HuH-7.5 (cell line): ENCODE results near the gene PGAM2.

Experiments used
- DNase-seq: peaks from one replicate; pipeline ENCODE4 v3.0.0; 2011; ENCODE audit warnings: low spot score

Gene PGAM2

GRCh38 chr7:44065431-44066110 lies at the start of gene PGAM2:
TSS of gene PGAM2 (minus strand) at chr7:44065567. CDS start at chr7:44065529, 38 bp downstream.
- DNase-seq = no peak

GRCh38 chr7:44114586-44115310 lies 49.4 kb upstream of the PGAM2 start:
- DNase-seq = no peak

DNA sequence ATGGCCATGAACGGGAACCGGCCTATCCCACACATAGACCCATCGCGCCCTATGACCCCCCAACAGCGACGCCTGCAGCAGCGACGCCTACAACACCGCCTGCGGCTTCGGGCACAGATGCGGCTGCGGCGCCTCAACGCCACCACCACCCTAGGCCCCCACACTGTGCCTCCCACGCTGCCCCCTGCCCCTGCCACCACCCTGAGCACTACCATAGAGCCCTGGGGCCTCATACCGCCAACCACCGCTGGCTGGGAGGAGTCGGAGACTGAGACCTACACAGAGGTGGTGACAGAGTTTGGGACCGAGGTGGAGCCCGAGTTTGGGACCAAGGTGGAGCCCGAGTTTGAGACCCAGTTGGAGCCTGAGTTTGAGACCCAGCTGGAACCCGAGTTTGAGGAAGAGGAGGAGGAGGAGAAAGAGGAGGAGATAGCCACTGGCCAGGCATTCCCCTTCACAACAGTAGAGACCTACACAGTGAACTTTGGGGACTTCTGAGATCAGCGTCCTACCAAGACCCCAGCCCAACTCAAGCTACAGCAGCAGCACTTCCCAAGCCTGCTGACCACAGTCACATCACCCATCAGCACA lies 48.5 kb upstream of the PGAM2 start:
- DNase-seq = no peak

- DNase-seq = no peak
These were observed 47.8 kb upstream of the PGAM2 start for GRCh38 chr7:44112997-44113763.

DNA sequence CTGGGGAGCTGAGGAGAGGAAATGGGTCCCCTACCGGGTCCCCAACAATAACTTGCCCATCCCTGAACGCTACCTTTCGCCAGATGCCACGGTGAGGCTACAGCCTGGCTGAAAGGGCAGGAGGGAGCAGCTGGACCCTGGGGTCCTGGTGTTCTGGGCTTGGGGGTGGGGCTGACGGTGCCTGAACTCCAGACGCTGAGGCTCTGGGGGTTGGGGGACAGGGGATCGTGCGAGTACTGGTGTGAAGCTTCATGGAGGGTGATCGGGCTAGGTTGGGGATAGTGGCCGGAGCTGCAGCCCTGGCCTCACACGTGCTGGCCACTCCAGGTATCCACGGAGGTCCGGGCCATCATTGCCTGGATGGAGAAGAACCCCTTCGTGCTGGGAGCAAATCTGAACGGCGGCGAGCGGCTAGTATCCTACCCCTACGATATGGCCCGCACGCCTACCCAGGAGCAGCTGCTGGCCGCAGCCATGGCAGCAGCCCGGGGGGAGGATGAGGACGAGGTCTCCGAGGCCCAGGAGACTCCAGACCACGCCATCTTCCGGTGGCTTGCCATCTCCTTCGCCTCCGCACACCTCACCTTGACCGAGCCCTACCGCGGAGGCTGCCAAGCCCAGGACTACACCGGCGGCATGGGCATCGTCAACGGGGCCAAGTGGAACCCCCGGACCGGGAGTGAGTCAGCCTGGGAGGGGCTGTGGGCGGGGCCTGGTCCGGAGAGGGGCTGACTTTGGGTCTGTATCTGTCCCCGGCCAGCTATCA lies 47.0 kb upstream of the PGAM2 start:
- DNase-seq = no peak

- no peak for DNase-seq
These were observed 46.4 kb upstream of the PGAM2 start for GRCh38 chr7:44111761-44112160.

- no peak for DNase-seq
These were observed 45.6 kb upstream of the PGAM2 start for GRCh38 chr7:44110719-44111635.

- no peak for DNase-seq
These were observed 44.6 kb upstream of the PGAM2 start for GRCh38 chr7:44109991-44110390.

DNA sequence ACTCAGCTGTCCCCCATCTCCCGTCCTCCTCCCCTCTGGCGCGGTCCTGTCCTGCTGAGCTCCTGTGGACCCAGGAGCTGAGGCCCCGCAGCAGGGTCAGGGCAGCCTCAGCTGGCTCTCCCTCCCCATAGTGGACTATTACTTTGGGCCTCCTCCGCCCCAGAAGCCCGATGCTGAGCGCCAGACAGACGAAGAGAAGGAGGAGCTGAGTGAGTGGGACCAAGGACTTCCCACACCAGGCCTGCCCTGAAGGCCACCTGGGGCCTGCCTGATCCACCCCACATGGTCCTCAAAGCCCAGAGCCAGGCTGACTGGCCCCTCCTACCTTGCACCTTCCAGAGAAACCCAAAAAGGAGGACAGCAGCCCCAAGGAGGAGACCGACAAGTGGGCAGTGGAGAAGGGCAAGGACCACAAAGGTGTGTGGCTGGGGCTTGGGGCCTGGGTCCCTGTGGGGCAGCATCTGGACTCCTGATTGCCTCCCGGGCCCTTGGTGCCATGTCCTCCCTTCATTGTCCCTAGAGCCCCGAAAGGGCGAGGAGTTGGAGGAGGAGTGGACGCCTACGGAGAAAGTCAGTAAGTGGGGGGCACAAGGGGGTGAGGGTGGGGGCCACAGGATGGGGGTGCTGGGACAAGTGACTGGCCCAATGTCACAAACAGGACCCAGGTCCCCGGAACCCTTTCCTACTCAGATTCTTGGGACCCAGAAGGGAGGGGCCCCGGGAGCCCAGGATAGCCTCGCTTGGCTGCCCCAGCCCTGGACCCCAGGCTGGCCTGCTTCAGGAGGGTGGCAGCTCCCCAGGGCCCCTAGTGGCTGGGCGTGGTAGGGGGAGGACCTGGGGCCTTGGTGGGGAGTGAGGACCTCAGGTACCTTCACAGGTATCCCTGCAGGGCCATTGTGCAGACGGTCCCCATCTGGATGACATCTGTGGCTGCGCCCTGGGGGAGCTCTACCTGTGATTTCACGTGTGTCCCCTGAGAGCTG lies 43.7 kb upstream of the PGAM2 start:
- DNase-seq = no peak

DNA sequence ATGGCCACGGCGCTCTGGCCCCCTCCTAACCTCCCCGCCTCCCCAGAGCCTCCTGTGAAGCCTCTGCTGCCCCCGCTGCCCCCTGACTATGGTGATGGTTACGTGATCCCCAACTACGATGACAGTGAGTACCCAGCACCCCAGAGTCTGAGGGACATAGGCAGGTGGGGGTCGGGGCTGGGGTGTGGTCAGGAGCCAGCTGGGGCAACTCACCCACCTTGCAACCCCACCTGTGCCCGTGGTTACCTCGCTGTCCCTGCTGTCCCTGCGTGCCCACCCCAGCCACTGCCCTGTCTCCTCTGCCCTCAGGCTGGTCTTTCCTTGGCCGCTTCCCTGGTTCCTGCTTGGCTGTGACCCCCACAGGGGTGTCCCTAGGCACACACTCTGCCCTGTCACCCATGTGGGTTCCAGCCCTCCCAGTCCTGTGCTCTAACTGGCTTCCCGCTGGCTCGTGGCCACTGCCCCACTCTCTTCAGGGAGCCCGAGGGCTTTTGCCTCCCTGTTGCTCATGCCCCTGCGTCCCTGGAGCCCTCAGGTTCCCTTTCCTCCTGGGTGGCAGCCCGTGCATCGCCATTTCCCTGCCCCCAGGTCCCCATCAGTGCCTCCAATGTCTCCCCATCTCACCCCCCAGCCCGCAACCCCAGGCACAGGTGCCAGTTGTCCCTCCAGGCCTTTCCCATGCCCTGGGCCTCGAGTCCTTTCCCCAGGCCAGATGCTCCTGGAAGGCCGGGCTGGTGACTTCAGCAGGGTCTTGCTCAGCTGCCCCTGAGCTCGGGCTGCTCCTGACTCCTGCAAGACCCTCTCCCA lies 42.8 kb upstream of the PGAM2 start:
- DNase-seq = no peak

DNA sequence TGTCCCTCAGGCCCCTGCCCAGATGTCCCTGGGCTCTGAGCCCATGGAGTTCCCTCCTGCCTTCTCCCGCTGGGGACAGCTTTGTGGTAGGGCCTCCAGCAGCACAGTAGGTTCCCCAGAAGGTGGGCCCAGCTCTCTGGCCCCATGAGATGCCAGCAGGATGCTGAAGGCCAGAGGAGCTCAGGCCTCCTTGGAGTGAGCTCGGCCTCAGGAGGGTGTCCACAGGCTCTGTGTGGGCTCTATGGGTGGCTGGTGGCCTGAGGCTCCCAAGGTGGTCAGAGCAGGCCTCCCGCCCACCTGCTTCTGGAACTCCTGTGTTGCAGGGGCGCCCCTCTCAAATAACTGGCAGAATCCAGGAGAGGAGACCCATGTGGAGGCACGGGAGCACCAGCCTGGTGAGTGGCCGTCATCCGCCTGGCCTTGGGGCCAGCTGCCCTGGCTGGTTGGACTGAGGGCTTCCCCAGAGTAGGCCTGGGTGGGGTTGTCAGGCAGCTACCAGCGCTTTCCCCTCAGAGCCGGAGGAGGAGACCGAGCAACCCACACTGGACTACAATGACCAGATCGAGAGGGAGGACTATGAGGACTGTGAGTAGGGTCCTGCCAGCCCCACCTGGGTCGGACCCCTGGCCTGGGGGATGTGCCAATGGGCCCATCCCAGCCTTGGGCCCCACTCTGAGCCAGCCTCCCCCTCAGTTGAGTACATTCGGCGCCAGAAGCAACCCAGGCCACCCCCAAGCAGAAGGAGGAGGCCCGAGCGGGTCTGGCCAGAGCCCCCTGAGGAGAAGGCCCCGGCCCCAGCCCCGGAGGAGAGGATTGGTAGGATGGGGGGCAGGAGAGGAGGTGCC lies 42.0 kb upstream of the PGAM2 start:
- no peak for DNase-seq

DNA sequence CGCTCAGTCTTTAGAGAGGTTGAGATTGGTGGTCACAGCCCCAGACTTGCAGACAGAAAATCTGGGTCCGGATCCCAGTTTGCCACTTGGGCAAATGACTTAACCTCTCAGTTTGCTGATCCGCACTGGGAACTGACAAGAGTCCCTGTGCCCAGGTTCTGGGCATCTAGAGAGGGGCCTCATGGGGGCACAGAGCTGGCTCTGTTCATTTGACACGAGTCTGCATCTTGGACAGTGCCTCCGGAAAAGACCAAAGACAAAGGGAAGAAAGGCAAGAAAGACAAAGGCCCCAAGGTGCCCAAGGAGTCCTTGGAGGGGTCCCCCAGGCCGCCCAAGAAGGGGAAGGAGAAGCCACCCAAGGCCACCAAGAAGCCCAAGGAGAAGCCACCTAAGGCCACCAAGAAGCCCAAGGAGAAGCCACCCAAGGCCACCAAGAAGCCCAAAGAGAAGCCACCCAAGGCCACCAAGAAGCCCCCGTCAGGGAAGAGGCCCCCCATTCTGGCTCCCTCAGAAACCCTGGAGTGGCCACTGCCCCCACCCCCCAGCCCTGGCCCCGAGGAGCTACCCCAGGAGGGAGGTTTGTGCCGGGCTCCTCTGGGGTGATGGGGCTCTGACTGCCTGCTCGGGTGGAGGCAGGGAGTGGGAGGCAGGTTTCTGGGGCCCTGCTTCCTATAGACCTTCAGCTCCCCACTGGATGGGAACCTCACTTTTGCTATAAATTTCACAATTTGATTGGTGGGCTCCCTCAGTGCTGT lies 41.1 kb upstream of the PGAM2 start:
- no peak for DNase-seq

- no peak for DNase-seq
These were observed 40.5 kb upstream of the PGAM2 start for GRCh38 chr7:44105832-44106231.

DNA sequence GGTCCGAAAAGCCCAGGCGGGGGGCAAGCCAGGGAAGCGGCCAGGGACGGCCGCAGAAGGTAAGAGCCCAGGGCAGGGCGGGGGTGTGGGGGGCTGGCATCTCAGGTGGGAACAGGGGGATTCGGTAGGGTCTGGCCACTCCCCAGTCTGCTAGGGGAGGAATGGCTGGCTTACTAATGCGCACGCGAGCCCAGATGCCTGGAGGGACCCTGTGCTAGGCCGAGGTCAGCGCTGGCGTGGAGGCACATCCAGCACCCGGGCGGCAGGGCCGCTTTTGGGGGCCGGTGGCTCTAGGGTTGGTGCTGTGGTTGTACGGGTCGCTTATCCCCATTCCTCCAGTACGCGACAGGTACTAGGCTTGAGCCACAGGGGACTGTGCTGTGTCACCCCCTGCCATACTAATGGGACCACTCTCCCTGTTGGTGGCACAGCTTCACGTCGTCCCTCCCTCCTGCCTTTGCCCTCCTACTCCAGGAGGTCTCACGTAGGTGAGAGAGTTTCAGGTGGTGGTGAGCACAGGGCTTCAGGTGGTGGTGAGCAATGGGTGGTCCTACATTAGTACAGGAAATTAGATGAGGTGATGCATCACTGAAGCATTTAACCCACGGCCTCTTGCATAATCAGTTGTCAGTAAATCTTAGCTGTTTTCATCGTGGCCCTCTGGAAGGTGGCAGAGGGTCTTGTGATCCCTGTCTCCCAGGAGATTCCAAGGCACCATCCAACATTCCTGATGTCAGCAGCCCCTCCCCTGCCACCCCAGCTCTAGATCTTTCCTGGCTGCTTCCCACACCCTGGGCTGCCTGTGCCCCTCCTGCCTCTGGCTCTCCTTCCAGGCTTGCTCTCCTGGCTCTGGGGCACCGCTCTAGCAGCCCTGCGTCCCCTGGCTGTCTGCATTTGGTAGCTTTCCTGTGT lies 39.7 kb upstream of the PGAM2 start:
- DNase-seq = no peak

- DNase-seq = no peak
These were observed 38.8 kb upstream of the PGAM2 start, which contains the start of gene AEBP1 for GRCh38 chr7:44103923-44104859. TSS of gene AEBP1 (plus strand) at chr7:44104345. CDS start at chr7:44104666, 321 bp downstream.
